SU-DHL-6 (cell line): ENCODE data around the gene PADI4.

Source experiments
- H2AFZ ChIP-seq: fragments of 200-600 bp; sonication (generic); 2 replicates; pipeline ENCODE4 v1.6.1; 2014; ENCODE audit warnings: low read depth, mild to moderate bottlenecking, moderate library complexity, mixed read lengths, antibody characterized with exemption, low read length; ENCODE audit not compliant: severe bottlenecking
- H3F3A ChIP-seq: fragments of 200-600 bp; shearing (Covaris generic); 2 replicates; pipeline ENCODE4 v1.6.0; 2016; ENCODE audit warnings: antibody characterized with exemption, mild to moderate bottlenecking; ENCODE audit not compliant: insufficient read depth
- H3K27ac ChIP-seq: fragments of 200-600 bp; sonication (generic); 2 replicates; pipeline ENCODE4 v1.5.1; 2016; ENCODE audit warnings: low read depth, mild to moderate bottlenecking, low read length, moderate library complexity, mixed read lengths
- H3K27me3 ChIP-seq: fragments of 200-600 bp; sonication (generic), shearing (Covaris generic); 2 replicates; pipeline ENCODE4 v1.6.0; 2014; ENCODE audit warnings: mild to moderate bottlenecking, low read length
- H3K36me3 ChIP-seq: fragments of 200-600 bp; sonication (generic); 2 replicates; pipeline ENCODE4 v1.6.1; 2014; ENCODE audit warnings: mild to moderate bottlenecking, low read length, mixed read lengths
- H3K4me2 ChIP-seq: fragments of 300-600, 200-600 bp; shearing (Covaris generic), sonication (generic); 2 replicates; pipeline ENCODE4 v1.6.0; 2014; ENCODE audit warnings: low read length, low read depth, mild to moderate bottlenecking; ENCODE audit not compliant: poor library complexity, severe bottlenecking
- H3K4me3 ChIP-seq: fragments of 200-600 bp; sonication (generic); 2 replicates; pipeline ENCODE4 v1.5.1; 2014; ENCODE audit warnings: antibody characterized with exemption, low read length, mild to moderate bottlenecking, mixed read lengths; ENCODE audit not compliant: insufficient read depth, poor library complexity, severe bottlenecking
- H3K79me2 ChIP-seq: fragments of 200-600 bp; sonication (generic); 2 replicates; pipeline ENCODE4 v1.6.1; 2014; ENCODE audit warnings: mild to moderate bottlenecking, low read length, moderate library complexity; ENCODE audit not compliant: insufficient read depth
- H3K9ac ChIP-seq: fragments of 200-600 bp; sonication (generic); 2 replicates; pipeline ENCODE4 v1.7.0; 2014; ENCODE audit warnings: mild to moderate bottlenecking, low read length
- H3K9me2 ChIP-seq: fragments of 200-600 bp; sonication (generic); replicated peaks from 2 replicates; pipeline ENCODE4 v1.6.1; 2014; ENCODE audit warnings: low read length; ENCODE audit not compliant: insufficient read depth
- H3K9me3 ChIP-seq: fragments of 200-600 bp; sonication (generic); 2 replicates; pipeline ENCODE4 v1.6.1; 2014; ENCODE audit warnings: low read length, mixed read lengths; ENCODE audit not compliant: insufficient read depth
- H4K20me1 ChIP-seq: fragments of 200-600 bp; sonication (generic); 2 replicates; pipeline ENCODE4 v1.6.1; 2014; ENCODE audit warnings: low read depth, mild to moderate bottlenecking, antibody characterized with exemption, low read length, moderate library complexity, mixed read lengths
- CTCF ChIP-seq: fragments of 200-600 bp; sonication (generic); IDR thresholded peaks from one replicate; pipeline ENCODE4 v1.5.1; 2017; ENCODE audit warnings: antibody characterized with exemption, mild to moderate bottlenecking, low read length, moderate library complexity; ENCODE audit not compliant: insufficient read depth, poor library complexity, severe bottlenecking
- EZH2phosphoT487 ChIP-seq: fragments of 200-600 bp; sonication (generic), shearing (Covaris generic); conservative IDR thresholded peaks from 2 replicates; pipeline ENCODE4 v1.6.1; 2018; ENCODE audit warnings: mild to moderate bottlenecking, antibody characterized with exemption, low read length, moderate library complexity, mixed read lengths

Gene PADI4

DNA sequence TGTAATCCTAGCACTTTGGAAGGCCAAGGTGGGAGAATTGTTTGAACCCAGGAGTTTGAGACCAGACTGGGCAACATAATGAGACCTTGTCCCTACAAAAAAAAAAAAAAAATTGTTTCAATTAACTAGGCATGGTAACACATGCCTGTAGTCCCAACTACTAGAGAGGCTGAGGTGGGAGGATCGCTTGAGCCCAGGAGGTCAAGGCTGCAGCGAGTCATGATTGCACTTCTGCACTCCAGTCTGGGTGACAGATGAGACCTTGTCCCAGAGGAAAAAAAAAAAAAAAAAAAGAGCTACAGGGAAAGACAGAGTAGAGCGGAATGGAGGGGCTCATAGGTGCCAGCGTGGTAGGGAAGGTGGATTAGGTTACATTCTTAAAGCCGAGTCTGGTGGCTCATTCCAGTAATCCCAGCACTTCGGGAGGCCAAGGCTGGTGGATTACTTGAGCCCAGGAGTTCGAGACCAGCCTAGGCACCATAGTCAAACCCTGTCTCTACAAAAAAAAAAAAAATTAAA is 43.0 kb downstream of the PADI4 start:
- TF ChIP-seq CTCF (no peak), EZH2phosphoT487 (no peak)
- H3K4me2 ChIP-seq = no peak overlapping the region
- no peaks in the 10 kb centered on the region for H3K79me2 ChIP-seq
- H3K27me3 ChIP-seq = no peaks in the 10 kb centered on the region
- H3K27ac ChIP-seq = no peak overlapping the region
- H3K9me3 ChIP-seq = no peaks in the 10 kb centered on the region
- H3F3A ChIP-seq = no peaks in the 10 kb centered on the region
- H3K9me2 ChIP-seq = no peaks in the 10 kb centered on the region
- H4K20me1 ChIP-seq = no peaks in the 10 kb centered on the region
- H3K4me3 ChIP-seq = no peak overlapping the region
- H3K36me3 ChIP-seq = no peaks in the 10 kb centered on the region
- H3K9ac ChIP-seq = no peak overlapping the region
- H2AFZ ChIP-seq = no peak overlapping the region

- H3K9me3 ChIP-seq = no peaks in the 10 kb centered on the region
- no peaks in the 10 kb centered on the region for H3K9me2 ChIP-seq
- H3K79me2 ChIP-seq = no peaks in the 10 kb centered on the region
- H2AFZ ChIP-seq = no peak overlapping the region
- H3K4me3 ChIP-seq = no peak overlapping the region
- H3K9ac ChIP-seq = no peak overlapping the region
- H3K27ac ChIP-seq = no peak overlapping the region
- H3K36me3 ChIP-seq = no peaks in the 10 kb centered on the region
- H3K4me2 ChIP-seq = no peak overlapping the region
- no peaks in the 10 kb centered on the region for H4K20me1 ChIP-seq
- TF ChIP-seq CTCF (no peak), EZH2phosphoT487 (no peak)
- H3F3A ChIP-seq = no peaks in the 10 kb centered on the region
- H3K27me3 ChIP-seq = no peaks in the 10 kb centered on the region
Measured at GRCh38 chr1:17351598-17352324, 43.8 kb downstream of the PADI4 start.

DNA sequence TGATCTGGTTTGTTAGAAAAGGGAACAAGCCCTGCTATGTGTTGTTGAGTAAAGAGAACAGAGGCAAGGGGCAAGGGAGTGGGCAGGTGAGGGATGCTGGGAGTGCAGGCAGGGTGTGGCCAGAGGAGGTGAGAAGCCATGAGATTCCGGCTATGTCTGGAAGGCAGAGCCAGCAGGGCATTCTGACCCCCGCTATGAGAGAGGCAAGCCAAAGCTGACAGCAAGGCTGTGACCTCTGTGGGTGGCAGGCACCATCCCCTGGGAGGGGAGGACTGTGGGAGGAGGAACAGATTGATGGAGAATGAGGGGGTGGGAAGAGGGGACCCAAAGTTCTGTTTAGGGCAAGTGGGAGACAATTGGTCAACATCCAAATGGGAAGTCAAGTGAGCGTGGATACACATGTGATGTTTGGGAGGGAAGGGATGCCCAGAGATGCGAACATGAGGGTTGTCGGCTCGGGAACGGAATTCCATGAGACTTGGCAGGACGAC is 44.5 kb downstream of the PADI4 start:
- Histone ChIP-seq H3K9me3 (no peaks in the 10 kb centered on the region), H3K27me3 (no peaks in the 10 kb centered on the region), H3K4me2 (no peak overlapping the region), H3K9me2 (no peaks in the 10 kb centered on the region), H3K79me2 (no peaks in the 10 kb centered on the region), H3F3A (no peaks in the 10 kb centered on the region), H3K27ac (no peak overlapping the region), H2AFZ (no peak overlapping the region), H3K36me3 (no peaks in the 10 kb centered on the region), H3K4me3 (no peak overlapping the region), H3K9ac (no peak overlapping the region), H4K20me1 (no peaks in the 10 kb centered on the region)
- TF ChIP-seq EZH2phosphoT487 (no peak), CTCF (no peak)
